ENCODE results near the gene NME3. TPM values are rescaled to one million over a fixed set of nuclear protein-coding genes. Genes with fewer than 3 reads are reported as not detected.

Gene NME3
- polyA plus RNA-seq, 3 donors, result 57.7 to 80.2 (median 74.7) TPM

DNA sequence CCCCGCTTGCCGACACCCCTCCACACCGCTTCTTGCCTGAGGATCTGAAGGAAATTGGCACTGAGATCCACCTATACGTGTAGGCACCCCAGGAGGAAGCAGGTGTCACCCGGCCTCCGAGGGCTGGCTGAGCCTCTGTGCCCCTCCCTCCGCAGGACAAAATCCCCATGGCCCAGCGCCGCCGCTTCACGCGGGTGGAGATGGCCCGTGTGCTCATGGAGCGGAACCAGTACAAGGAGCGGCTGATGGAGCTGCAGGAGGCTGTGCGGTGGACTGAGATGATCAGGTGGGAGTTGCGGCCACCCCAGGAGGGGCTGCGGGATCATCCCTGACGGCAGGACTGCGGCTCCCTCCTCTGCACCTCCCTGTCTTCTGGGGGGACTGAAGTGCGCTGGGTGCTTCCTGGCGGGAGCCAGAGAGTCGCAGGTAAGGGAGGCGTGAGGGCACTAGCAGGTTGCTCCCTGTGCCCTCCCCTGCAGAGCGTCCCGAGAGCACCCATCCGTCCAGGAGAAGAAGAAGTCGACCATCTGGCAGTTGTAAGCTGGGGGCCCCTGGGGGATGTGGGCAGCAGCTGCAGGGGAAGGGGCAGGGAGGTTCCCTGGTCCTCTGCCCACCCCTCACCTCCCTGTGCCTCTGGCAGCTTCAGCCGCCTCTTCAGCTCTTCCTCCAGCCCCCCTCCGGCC lies 9.0 kb downstream of the NME3 start:
- H2AFZ ChIP-seq (ENCODE audit: insufficient read depth, low read depth, low read length, poor library complexity, severe bottlenecking), result no peak overlapping the region
- H3K4me3 ChIP-seq (replicated peaks in 1 of 3; ENCODE audit: low read depth in 2 of 3, low read length in 3 of 3), result no peak overlapping the region
- Mint-ChIP-seq H3K27ac (no peak overlapping the region), H3K9me3 (peaks cover 0 to 2% (median 0%) of the 10 kb centered on the region in 7 donors), H3K27me3 (ENCODE audit: low read depth in 3 of 3) (peaks cover 0 to 3% (median 2%) of the 10 kb centered on the region in 3 donors), H3K4me1 (no peaks in the 10 kb centered on the region), H3K4me3 (no peak overlapping the region), H3K36me3 (peaks cover 46 to 83% of the 10 kb centered on the region in 2 donors)
- no peaks in the 10 kb centered on the region for H3K9me3 ChIP-seq (replicated peaks in 1 of 2; ENCODE audit: control insufficient read depth in 1 of 2, insufficient read depth in 1 of 2, low read length in 2 of 2)
- WGBS (ENCODE audit: insufficient coverage), result 91% methylated on average over 19 of the region's 30 CpGs
- H3K27ac ChIP-seq (ENCODE audit: low read depth in 1 of 2, low read length in 2 of 2), result no peak overlapping the region
- DNase-seq, result no peak
- H3K79me2 ChIP-seq (ENCODE audit: insufficient read depth, low read length), result no peaks in the 10 kb centered on the region
- TF ChIP-seq, protein P1, sequence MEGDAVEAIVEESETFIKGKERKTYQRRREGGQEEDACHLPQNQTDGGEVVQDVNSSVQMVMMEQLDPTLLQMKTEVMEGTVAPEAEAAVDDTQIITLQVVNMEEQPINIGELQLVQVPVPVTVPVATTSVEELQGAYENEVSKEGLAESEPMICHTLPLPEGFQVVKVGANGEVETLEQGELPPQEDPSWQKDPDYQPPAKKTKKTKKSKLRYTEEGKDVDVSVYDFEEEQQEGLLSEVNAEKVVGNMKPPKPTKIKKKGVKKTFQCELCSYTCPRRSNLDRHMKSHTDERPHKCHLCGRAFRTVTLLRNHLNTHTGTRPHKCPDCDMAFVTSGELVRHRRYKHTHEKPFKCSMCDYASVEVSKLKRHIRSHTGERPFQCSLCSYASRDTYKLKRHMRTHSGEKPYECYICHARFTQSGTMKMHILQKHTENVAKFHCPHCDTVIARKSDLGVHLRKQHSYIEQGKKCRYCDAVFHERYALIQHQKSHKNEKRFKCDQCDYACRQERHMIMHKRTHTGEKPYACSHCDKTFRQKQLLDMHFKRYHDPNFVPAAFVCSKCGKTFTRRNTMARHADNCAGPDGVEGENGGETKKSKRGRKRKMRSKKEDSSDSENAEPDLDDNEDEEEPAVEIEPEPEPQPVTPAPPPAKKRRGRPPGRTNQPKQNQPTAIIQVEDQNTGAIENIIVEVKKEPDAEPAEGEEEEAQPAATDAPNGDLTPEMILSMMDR (IDR thresholded peaks at IDR 0.05), result no peak
- H3K4me1 ChIP-seq (ENCODE audit: control insufficient read depth in 1 of 2, insufficient read depth in 2 of 2, low read length in 2 of 2), result no peaks in the 10 kb centered on the region
- peaks cover 91 to 95% of the 10 kb centered on the region in 2 donors for H3K36me3 ChIP-seq (replicated peaks in 1 of 2; ENCODE audit: control insufficient read depth in 1 of 2, insufficient read depth in 2 of 2, low read length in 2 of 2)
- no peaks in the 10 kb centered on the region for H3K27me3 ChIP-seq (ENCODE audit: control insufficient read depth in 2 of 2, insufficient read depth in 2 of 2, low read length in 2 of 2)
- peaks cover 14% of the 10 kb centered on the region for H4K20me1 ChIP-seq (ENCODE audit: insufficient read depth, low read length)
- H3K9ac ChIP-seq (ENCODE audit: insufficient read depth, low read length, poor library complexity, severe bottlenecking), result no peak overlapping the region
- H3K4me2 ChIP-seq (replicated peaks; ENCODE audit: extremely low read depth, low read length, poor library complexity, severe bottlenecking), result no peak overlapping the region
- intact Hi-C loops (cut with micrococcal nuclease), result no loop called here

- Histone ChIP-seq H3K9ac (ENCODE audit: insufficient read depth, low read length, poor library complexity, severe bottlenecking) (no peak overlapping the region), H3K27ac (ENCODE audit: low read depth in 1 of 2, low read length in 2 of 2) (no peak overlapping the region), H4K20me1 (ENCODE audit: insufficient read depth, low read length) (peaks cover 14% of the 10 kb centered on the region), H3K79me2 (ENCODE audit: insufficient read depth, low read length) (no peaks in the 10 kb centered on the region), H3K36me3 (replicated peaks in 1 of 2; ENCODE audit: control insufficient read depth in 1 of 2, insufficient read depth in 2 of 2, low read length in 2 of 2) (peaks cover 85 to 92% of the 10 kb centered on the region in 2 donors), H3K9me3 (replicated peaks in 1 of 2; ENCODE audit: control insufficient read depth in 1 of 2, insufficient read depth in 1 of 2, low read length in 2 of 2) (no peaks in the 10 kb centered on the region), H3K4me3 (replicated peaks in 1 of 3; ENCODE audit: low read depth in 2 of 3, low read length in 3 of 3) (no peak overlapping the region), H3K4me2 (replicated peaks; ENCODE audit: extremely low read depth, low read length, poor library complexity, severe bottlenecking) (no peak overlapping the region), H3K4me1 (ENCODE audit: control insufficient read depth in 1 of 2, insufficient read depth in 2 of 2, low read length in 2 of 2) (no peaks in the 10 kb centered on the region), H3K27me3 (ENCODE audit: control insufficient read depth in 2 of 2, insufficient read depth in 2 of 2, low read length in 2 of 2) (no peaks in the 10 kb centered on the region), H2AFZ (ENCODE audit: insufficient read depth, low read depth, low read length, poor library complexity, severe bottlenecking) (no peak overlapping the region)
- Mint-ChIP-seq H3K4me3 (no peak overlapping the region), H3K27ac (no peak overlapping the region), H3K27me3 (ENCODE audit: low read depth in 3 of 3) (peaks cover 0 to 3% (median 2%) of the 10 kb centered on the region in 3 donors), H3K36me3 (peaks cover 42 to 83% of the 10 kb centered on the region in 2 donors), H3K4me1 (no peaks in the 10 kb centered on the region), H3K9me3 (peaks cover 0 to 2% (median 0%) of the 10 kb centered on the region in 7 donors)
- 99% methylated on average over 8 of the region's 15 CpGs for WGBS (ENCODE audit: insufficient coverage)
- TF ChIP-seq, protein P1 (IDR thresholded peaks at IDR 0.05), result no peak
- no peak for DNase-seq
- intact Hi-C loops (cut with micrococcal nuclease), result no loop called here
Measured at GRCh38 chr16:1761751-1762150, 9.6 kb downstream of the NME3 start.

Data from CD14-positive monocyte (primary cell).